Measurements from ENCODE around the gene GLS. TPM values are rescaled to one million over a fixed set of nuclear protein-coding genes. Genes with fewer than 3 reads are reported as not detected.

GLS gene
- total and polyA plus RNA-seq, 2 donors (not counting 3 experiments of a cell fraction or from before 2014, with no cell fraction given): 49.0 to 183 TPM

DNA sequence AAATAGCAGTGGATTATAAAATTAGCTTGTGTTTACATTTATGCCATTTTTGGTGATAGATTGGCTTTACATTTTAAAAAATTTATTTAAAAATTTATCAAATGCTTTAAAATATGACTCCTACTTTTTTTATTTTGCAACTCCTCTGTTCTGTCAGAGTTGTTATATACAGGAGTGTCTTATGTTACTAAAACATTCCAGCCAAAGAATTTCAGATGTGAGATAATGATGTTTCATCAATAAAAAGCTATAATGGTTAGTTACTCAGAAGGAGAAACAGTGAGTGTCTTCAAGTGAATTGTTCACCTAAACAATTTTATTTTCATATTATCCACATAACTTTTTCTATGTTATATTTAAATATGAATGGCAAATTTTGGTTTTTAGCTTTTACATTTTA, 52.7 kb downstream of the GLS start:
- POLR2A ChIA-PET: no interaction called here
- DNase-seq (ENCODE audit: low read depth, low spot score) (no peak), FAIRE-seq (no peak)
- dilution Hi-C loops (cut with MboI; ENCODE audit: extremely low pct_ligation_motif_present, low sequenced_read_pairs) (no loop called here), intact Hi-C loops (cut with micrococcal nuclease) (no loop called here)
- Histone ChIP-seq H3K9me3 (replicated peaks; ENCODE audit: control insufficient read depth, insufficient read depth, low read length) (no peaks in the 10 kb centered on the region), H3K9me1 (replicated peaks; ENCODE audit: control insufficient read depth, extremely low read depth, insufficient read depth, low read length) (no peaks in the 10 kb centered on the region), H3K4me3 (replicated peaks in 1 of 3; ENCODE audit: insufficient read depth in 1 of 3, low read depth in 1 of 3, low read length in 3 of 3) (no peak overlapping the region), H3K36me3 (ENCODE audit: control insufficient read depth in 2 of 2, extremely low read depth in 1 of 2, insufficient read depth in 2 of 2, low read length in 2 of 2) (peaks cover 10 to 23% of the 10 kb centered on the region in 2 experiments), H4K20me1 (replicated peaks; ENCODE audit: control insufficient read depth, extremely low read depth, insufficient read depth, low read length) (no peaks in the 10 kb centered on the region), H3K9ac (replicated peaks; ENCODE audit: extremely low read depth, insufficient read depth, low read length) (no peak overlapping the region), H3K4me2 (ENCODE audit: insufficient read depth, low read length) (no peak overlapping the region), H3K27me3 (ENCODE audit: control insufficient read depth in 2 of 2, insufficient read depth in 2 of 2, low read length in 2 of 2) (no peaks in the 10 kb centered on the region), H3K79me2 (ENCODE audit: control insufficient read depth, insufficient read depth, low read length) (peaks cover 2% of the 10 kb centered on the region), H3K27ac (ENCODE audit: insufficient read depth, low read depth, low read length) (no peak overlapping the region), H3K4me1 (ENCODE audit: control insufficient read depth, extremely low read depth, insufficient read depth, low read length) (no peaks in the 10 kb centered on the region), H2AFZ (ENCODE audit: low read depth, low read length) (no peak overlapping the region)
- no peak for TF ChIP-seq POLR2A (IDR thresholded peaks at IDR 0.05; ENCODE audit: low read depth, low read length)
- no peak for TF ChIP-seq GATA2 (IDR thresholded peaks at IDR 0.05; ENCODE audit: insufficient read depth, insufficient read length, low read depth, low read length)
- TF ChIP-seq MYC (IDR thresholded peaks at IDR 0.05; ENCODE audit: low read depth, low read length): no peak
- TF ChIP-seq EZH2 (IDR thresholded peaks at IDR 0.05; ENCODE audit: borderline replicate concordance, low read depth, low read length, severe bottlenecking): no peak
- TF ChIP-seq, protein P1, sequence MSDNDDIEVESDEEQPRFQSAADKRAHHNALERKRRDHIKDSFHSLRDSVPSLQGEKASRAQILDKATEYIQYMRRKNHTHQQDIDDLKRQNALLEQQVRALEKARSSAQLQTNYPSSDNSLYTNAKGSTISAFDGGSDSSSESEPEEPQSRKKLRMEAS (IDR thresholded peaks at IDR 0.05; ENCODE audit: insufficient read depth, insufficient read length): no peak
- TF ChIP-seq, protein P2, sequence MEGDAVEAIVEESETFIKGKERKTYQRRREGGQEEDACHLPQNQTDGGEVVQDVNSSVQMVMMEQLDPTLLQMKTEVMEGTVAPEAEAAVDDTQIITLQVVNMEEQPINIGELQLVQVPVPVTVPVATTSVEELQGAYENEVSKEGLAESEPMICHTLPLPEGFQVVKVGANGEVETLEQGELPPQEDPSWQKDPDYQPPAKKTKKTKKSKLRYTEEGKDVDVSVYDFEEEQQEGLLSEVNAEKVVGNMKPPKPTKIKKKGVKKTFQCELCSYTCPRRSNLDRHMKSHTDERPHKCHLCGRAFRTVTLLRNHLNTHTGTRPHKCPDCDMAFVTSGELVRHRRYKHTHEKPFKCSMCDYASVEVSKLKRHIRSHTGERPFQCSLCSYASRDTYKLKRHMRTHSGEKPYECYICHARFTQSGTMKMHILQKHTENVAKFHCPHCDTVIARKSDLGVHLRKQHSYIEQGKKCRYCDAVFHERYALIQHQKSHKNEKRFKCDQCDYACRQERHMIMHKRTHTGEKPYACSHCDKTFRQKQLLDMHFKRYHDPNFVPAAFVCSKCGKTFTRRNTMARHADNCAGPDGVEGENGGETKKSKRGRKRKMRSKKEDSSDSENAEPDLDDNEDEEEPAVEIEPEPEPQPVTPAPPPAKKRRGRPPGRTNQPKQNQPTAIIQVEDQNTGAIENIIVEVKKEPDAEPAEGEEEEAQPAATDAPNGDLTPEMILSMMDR (IDR thresholded peaks at IDR 0.05; ENCODE audit: extremely low read depth in 1 of 2, insufficient read depth in 1 of 2, low read depth in 1 of 2, low read length in 2 of 2): no peak
- no peak for TF ChIP-seq FOS (IDR thresholded peaks at IDR 0.05; ENCODE audit: borderline replicate concordance, insufficient read depth, low read length)
- no peak for TF ChIP-seq POLR2AphosphoS5 (IDR thresholded peaks at IDR 0.05; ENCODE audit: insufficient read depth, low read depth, low read length)
- TF ChIP-seq JUN (IDR thresholded peaks at IDR 0.05; ENCODE audit: borderline replicate concordance, insufficient read depth, insufficient read length, low read depth): no peak
- CTCF ChIA-PET: interaction anchor here (1.1 to 1.3 kb wide), 2 partner anchors 14 to 35 kb away, joined by 4 to 6 read pairs; no protein-coding TSS in a partner anchor
- no TSS peak for BruUV-seq (replicated peaks)

All from endothelial cell of umbilical vein (primary cell).